GM21423 (cell line): Measurements from ENCODE around the gene FAM174B.

ENCODE experiments used
- ATAC-seq: cut with Tn5 transposase; IDR thresholded peaks from one replicate; pipeline ENCODE4 v1.9.1; 2021; ENCODE audit warnings: mild to moderate bottlenecking, moderate library complexity; ENCODE audit not compliant: unreplicated experiment

The FAM174B gene

DNA sequence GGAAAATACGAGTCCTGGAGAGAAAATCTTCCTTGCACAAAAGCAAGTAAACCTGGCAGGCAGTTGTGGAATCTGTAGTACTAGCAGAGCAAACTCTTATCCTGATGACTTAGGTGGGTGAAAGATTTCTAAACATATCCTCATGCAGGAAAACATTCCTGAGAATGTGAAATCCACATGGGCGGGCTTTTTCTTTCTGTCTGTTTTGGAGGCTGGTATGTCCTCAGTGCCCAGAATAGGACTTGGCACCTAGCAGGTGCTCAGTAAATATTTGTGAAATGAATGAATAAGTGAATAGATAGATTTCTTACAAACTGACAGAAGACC is 53.3 kb downstream of the FAM174B start:
- no peak for ATAC-seq

DNA sequence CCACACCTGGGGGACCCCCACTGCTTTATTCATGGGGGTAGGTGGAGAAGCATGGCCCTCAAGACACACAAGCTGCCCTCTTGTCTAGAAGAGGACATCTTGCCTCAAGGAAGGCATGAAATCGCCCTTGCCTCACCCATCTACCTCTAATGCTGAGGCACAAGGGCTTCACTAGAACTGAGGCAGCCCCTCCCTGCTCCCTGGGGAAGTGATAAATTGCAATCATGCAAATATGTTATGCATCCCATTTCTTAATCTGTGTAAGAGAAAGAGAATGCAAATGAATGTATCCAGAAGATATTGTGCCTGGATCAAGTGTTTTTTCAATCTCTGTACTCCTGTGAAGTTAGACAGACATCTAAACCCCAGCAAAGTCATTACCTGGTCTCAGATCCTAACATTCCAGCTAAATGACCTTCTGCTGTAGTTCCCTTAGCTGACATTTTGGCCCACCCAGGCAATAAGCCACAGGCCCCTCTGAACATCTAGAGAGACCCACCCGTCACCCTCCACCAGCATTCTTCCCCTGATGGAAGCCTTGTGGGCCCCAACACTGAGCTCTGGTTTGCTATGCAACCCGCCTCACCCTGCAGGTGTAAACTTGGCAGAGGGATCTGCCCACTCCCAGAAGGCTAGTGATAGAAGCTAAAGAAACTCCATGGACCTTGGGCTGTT is 53.8 kb downstream of the FAM174B start:
- no peak for ATAC-seq

DNA sequence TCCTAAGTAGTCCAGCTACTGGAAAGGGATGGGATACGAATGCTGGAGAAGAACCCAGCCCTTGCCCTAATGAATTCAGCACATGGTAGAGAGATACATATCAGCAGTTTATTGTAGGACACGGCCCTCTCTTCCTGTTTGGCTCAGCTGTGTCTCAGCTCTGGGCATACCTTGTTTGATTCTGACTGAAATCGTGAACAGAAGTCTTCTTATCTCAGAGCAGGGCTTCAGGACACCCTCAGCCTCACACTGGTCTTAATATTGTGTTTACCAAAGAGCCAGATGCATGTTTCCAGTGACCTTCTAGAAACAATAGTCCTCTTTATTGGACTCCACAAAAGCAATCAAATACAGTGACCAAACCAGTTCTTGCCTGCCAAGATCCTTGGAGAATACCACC is 54.7 kb downstream of the FAM174B start:
- no peak for ATAC-seq

DNA sequence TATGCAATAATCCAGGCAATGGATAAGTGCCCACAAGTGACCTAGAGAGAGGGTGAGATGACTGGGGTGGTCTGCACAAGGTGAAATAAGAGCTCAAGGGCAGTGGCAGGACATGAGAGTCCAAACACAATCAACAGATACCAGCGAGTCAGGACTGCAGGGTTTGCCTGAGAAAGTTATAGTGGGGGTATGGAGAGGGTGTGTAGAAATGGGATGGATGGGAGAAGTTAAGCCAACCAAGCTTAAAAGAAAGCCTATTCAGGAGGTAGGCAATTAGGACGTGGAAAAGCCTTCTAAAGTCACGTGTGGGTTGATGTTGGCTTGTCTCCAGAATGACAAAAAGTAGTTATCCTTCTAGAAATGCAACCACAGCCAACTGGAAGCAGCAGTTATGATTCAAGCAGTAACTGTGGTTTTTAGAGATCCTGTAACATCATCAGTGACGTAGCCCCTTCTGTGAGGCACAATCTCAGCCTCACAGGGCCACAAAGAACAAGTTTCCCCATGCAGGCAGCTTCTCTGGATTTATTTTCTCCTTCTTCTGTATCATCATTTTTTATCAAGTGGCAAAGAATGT is 56.1 kb downstream of the FAM174B start:
- ATAC-seq: no peak

DNA sequence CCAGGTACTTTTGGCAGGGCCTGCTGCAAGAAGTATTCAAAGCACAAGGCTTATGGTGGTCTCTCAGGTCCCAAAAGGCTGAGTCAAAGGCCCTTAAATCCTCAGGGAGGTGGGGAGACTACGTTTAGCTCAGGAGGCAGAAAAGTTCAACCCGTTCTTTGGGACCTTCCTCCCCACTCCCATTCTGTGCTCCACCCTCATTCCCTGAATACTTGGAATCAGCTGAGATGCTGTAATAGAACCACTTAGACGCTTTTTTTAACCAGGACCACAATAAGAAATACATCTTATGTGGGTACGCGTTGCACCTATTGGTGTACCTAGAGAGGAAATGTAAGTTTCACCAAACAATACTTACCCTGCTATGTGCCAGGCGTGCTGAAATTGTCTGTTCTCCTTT is 58.0 kb downstream of the FAM174B start:
- ATAC-seq: no peak

DNA sequence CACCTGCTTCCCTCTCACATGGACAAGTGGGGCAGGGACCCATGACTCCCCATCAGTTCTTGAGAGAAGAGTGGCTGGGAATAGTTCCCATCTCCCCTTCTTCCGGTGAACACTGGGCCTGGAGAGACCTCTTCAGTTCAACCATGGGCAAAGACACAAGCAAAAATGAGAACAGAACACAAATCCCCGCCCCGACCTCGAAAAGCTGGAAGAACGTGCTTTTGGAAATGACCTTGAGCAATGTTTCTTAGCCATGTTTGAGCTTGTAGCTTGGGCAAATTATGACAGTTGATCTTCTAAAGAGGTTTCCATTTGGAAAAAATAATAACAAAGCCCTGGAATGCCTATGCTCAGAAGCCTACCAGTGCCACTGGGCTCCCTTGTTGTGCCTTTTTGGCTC is 59.0 kb downstream of the FAM174B start:
- ATAC-seq: no peak

DNA sequence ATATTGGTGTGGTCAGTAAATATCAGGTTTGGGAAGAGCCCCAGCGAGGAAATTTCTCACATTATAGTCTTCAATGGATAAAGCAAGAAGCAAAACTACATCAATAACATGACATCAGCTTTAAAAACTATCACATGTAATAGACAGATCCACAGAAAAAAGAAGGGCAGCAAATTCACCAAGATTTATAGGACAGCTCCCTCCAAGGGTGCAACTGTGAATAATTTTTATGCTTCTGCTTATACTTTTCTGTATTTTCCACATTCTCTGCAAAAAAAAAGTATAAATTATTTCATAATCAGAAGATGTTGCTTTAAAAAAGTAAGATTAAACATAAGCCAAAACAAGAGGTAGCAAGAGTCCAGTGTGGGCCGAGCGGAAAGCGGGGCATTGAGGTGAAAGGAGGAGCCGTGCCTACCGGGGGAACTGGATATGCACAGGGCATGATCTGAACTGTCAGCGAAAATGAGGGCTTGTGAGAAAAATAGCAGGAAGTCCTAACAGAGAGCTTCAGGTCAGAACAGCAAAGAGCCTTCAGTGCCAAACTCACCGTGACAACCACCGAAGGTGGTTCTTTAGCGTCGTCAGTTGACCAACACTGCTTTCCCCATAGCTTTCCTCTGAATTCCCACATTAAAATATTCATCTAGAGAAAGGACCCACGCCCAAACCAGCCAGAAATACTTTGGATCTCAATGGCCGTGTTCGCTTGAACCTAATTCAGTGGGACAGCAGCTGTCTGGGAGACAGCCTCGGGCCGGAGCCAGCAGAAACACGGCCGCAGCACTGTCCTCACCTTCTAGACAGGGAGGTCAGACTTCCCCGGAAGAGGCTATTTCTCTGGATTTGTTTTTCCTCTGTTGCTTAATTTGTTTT is 59.8 kb downstream of the FAM174B start:
- ATAC-seq: no peak

GRCh38 chr15:92591275-92591674 is 64.3 kb downstream of the FAM174B start:
- no peak for ATAC-seq

DNA sequence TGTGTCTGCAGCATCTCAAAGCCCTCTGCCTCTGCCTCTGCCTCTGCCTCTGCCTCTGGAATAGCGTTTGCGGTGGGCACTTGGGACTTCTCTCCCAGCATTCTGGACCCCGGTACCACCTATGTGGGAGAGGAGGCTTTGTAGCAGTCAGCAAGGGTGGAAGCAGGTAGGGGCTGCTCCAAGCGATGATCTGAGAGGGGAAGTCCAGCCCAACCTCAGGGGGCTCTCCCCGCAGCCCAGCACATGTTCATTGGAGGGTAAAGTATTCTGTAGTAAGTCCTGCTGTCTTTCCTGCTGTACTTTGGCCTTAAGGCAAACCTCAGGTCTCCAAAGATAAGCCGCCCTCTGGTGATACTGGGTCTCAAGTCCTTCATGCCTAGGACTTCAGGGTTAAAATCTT is 68.6 kb downstream of the FAM174B start:
- no peak for ATAC-seq

DNA sequence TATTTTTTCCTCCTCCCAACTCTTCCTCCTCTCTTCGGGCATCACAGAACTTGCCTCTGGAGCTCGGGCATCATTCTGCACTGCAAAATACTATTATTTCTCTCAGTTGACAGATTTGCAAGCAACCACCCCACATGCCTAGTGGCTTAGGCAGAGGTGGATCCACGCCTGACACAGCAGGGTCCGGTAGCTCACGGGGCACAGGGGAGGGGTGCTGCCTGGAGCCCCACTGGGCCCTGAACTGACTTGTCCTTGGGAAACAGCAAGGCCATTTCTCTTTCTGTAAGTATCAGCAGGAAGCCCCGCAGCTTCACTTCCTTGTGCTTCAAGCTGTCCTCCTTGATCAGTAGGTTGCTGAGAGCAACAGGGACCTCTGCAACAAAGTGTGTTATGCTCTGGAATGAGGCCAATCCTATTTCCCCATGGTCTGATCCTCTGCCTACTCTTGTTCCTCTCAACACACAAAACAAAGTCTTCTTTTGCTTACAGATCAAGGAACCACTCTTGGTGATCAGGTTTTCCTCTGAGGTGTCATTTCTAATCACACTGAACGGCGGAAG is 69.1 kb downstream of the FAM174B start:
- no peak for ATAC-seq

DNA sequence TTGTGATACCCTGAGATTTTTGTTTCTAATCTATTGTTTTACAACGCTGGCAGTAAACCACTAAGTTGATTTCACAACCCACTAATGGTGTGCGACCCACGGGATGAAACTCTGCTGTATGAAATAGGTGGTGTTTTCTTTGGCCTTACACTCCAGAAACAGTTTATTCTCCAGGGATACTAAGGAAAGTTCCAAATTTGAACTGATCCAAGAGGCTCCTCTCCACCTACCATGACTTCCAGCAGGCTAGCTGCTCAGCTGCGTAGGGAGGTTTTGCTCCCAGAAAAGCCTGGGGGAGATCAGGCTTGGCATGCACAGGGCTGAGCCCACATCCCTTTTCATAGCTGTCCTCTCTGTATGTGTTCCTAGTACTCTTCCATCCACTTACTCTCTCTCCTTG is 71.5 kb downstream of the FAM174B start:
- ATAC-seq: no peak

- ATAC-seq: no peak
Measured at GRCh38 chr15:92583096-92584034, 72.2 kb downstream of the FAM174B start.

- no peak for ATAC-seq
Measured at GRCh38 chr15:92582206-92582605, 73.4 kb downstream of the FAM174B start.

- no peak for ATAC-seq
Measured at GRCh38 chr15:92580933-92581445, 74.6 kb downstream of the FAM174B start.

DNA sequence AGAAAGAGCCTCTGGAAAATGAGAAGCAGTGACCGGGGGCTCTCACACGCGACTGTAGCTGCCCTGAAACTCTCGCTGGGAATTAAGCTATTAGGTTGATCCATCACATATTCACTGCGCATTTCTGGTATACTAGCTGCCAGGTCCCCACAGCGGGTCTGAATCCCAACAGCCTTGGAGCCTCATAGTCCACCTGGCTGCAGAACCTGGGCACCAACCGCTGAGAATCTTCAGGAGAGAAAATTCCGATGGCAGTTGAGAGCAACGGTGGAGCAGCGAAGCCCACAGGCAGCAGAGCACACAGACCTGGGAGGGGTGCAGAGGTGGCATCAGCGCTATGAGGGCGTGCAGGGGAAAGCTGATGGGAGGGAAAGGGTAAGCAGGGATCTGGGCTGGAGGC is 75.1 kb downstream of the FAM174B start:
- ATAC-seq: no peak

GRCh38 chr15:92579931-92580470 is 75.6 kb downstream of the FAM174B start:
- no peak for ATAC-seq

DNA sequence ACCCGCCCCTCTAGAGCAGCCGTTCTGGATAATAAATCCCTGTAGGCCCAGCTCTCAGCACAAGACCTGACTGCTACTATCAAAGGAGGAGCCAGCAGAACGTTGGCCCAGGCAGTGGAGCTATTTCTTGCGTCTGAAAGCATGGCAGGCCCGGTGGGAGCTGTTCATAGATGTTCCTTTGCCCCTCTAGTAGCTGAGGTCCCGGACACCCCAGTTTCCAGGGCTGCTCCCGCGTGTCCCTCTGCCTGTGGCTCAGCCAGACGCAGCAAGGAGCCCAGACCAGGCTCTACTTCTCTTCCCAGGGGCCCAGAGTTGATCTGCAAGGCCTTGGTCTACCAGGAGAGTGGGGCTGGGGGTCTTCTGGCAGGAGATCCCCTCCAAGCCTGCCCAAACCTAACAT is 76.1 kb downstream of the FAM174B start:
- ATAC-seq: no peak

DNA sequence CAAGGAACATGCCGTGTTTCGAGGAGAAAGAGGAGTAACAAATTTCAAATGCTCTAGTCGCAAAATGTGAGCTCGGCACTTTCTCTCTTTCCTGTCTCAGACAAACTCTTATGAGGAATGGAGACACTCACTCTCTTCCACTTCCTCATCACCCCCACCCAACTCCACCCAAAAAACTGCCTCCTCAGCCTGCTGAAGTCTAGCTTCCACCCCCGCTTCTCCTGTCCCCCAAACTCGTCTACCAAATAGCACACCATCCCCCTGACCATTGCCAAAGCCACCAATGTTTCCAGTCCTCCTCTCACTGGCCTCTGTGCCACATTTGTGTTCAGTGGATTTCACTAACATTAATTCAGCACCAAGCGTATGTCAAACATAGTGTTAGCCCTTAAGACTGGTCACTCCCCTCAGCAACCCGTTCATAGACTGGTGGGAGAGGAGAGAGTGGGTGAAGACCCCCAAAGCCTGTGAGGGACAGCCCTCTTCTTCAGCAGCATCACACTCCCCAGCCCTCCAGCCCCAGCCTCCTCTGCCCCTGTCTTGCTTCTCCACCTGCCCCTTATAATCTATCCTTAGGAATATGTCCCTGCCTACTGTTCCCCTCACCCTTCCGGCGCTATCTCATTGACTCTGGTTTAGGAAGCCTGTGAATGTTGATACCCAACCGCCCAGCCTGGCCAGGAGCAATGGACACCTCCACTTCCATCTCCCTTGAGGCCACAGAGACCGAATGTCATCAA is 77.3 kb downstream of the FAM174B start:
- ATAC-seq: no peak

DNA sequence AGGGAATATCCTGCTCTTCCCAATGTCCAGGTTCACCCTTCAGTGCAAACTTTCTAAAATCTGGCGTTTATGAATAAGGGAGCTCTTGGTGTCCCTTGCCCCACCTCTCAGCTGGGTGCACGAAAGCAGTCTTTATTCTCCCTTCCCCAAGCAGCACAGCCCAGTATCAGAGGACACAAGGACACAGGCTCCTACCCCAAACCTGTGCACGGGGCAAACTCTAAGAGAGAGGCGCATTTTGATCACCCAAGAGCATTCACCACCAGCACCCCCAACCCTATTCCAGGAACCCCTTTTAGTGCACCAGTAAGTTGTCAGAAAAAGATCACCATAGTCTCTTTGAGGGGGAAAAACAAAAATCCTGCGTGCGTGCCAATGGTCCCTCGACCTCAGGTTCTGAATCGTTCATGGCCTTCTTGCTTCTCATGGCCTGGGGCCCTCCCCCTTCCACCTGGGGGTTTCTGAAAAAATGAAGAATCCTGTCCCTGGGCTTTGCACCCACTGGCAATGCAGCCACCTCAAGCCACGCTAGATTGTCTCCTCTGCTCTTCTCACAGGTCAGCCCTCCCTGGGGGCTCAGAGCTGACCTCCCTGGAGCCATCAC is 78.9 kb downstream of the FAM174B start:
- ATAC-seq: no peak
